ENCODE results near the gene KIF3C.

GRCh38 chr2:26024260-26024659, 42.0 kb upstream of the KIF3C start:
- TF ChIP-seq, protein P1, sequence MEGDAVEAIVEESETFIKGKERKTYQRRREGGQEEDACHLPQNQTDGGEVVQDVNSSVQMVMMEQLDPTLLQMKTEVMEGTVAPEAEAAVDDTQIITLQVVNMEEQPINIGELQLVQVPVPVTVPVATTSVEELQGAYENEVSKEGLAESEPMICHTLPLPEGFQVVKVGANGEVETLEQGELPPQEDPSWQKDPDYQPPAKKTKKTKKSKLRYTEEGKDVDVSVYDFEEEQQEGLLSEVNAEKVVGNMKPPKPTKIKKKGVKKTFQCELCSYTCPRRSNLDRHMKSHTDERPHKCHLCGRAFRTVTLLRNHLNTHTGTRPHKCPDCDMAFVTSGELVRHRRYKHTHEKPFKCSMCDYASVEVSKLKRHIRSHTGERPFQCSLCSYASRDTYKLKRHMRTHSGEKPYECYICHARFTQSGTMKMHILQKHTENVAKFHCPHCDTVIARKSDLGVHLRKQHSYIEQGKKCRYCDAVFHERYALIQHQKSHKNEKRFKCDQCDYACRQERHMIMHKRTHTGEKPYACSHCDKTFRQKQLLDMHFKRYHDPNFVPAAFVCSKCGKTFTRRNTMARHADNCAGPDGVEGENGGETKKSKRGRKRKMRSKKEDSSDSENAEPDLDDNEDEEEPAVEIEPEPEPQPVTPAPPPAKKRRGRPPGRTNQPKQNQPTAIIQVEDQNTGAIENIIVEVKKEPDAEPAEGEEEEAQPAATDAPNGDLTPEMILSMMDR (IDR thresholded peaks at IDR 0.05; ENCODE audit: extremely low read depth in 1 of 2, insufficient read depth in 1 of 2, low read depth in 1 of 2, low read length in 2 of 2), result no peak
- TF ChIP-seq POLR2A (IDR thresholded peaks at IDR 0.05; ENCODE audit: low read depth, low read length), result no peak
- no peak for TF ChIP-seq FOS (IDR thresholded peaks at IDR 0.05; ENCODE audit: borderline replicate concordance, insufficient read depth, low read length)
- no peak for TF ChIP-seq POLR2AphosphoS5 (IDR thresholded peaks at IDR 0.05; ENCODE audit: insufficient read depth, low read depth, low read length)
- TF ChIP-seq JUN (IDR thresholded peaks at IDR 0.05; ENCODE audit: borderline replicate concordance, insufficient read depth, insufficient read length, low read depth), result no peak

All from endothelial cell of umbilical vein (primary cell).